HG03565 (cell line): ENCODE results near the gene APOL5.

Source experiments
- ATAC-seq: cut with Tn5 transposase; IDR thresholded peaks from one replicate; pipeline ENCODE4 v1.9.1; 2021; ENCODE audit warnings: mild to moderate bottlenecking, moderate library complexity; ENCODE audit not compliant: unreplicated experiment

Gene APOL5

GRCh38 chr22:35739931-35740380 is 22.3 kb downstream of the APOL5 start:
- no peak for ATAC-seq

- ATAC-seq = no peak
Observed at GRCh38 chr22:35740616-35741015, 22.9 kb downstream of the APOL5 start.

GRCh38 chr22:35742342-35743100 is 24.8 kb downstream of the APOL5 start:
- no peak for ATAC-seq

GRCh38 chr22:35743326-35743860 is 25.7 kb downstream of the APOL5 start:
- ATAC-seq = no peak

GRCh38 chr22:35746248-35746647 is 28.6 kb downstream of the APOL5 start:
- no peak for ATAC-seq

GRCh38 chr22:35746946-35747703 is 29.5 kb downstream of the APOL5 start:
- no peak for ATAC-seq

- ATAC-seq = peak; percentile 57
Observed at GRCh38 chr22:35749808-35750207, 32.1 kb downstream of the APOL5 start.

GRCh38 chr22:35752006-35752862 is 34.6 kb downstream of the APOL5 start:
- no peak for ATAC-seq

GRCh38 chr22:35752863-35753189 is 35.2 kb downstream of the APOL5 start:
- no peak for ATAC-seq

GRCh38 chr22:35754761-35755160 is 37.1 kb downstream of the APOL5 start:
- no peak for ATAC-seq

- ATAC-seq = no peak
Observed at GRCh38 chr22:35756722-35757121, 39.0 kb downstream of the APOL5 start.

GRCh38 chr22:35758394-35758793 is 40.7 kb downstream of the APOL5 start:
- ATAC-seq = no peak

- no peak for ATAC-seq
Observed at GRCh38 chr22:35761037-35761436, 43.4 kb downstream of the APOL5 start.

GRCh38 chr22:35766654-35767580 is 49.2 kb downstream of the APOL5 start:
- ATAC-seq = no peak

- no peak for ATAC-seq
Observed at GRCh38 chr22:35769974-35770373, 52.3 kb downstream of the APOL5 start.

GRCh38 chr22:35775339-35775738 is 57.7 kb downstream of the APOL5 start:
- ATAC-seq = no peak

- ATAC-seq = no peak
Observed at GRCh38 chr22:35777335-35777975, 59.8 kb downstream of the APOL5 start.
